Activated effector memory CD4-positive, alpha-beta T cell treated with anti-CD3 and anti-CD28 coated beads, Interleukin-2, amount 50 U/mL, for 16 hours (primary cell): Measurements from ENCODE around the gene ACSM6.
"Not testable (repeated sequence)": the region's sequence is repeated elsewhere in the genome, so short reads cannot be mapped to it uniquely, and the experiment has no call there.

Experiments
- DNase-seq: peaks from one replicate; pipeline ENCODE4 v3.0.0-alpha.2; 2020

The ACSM6 gene

DNA sequence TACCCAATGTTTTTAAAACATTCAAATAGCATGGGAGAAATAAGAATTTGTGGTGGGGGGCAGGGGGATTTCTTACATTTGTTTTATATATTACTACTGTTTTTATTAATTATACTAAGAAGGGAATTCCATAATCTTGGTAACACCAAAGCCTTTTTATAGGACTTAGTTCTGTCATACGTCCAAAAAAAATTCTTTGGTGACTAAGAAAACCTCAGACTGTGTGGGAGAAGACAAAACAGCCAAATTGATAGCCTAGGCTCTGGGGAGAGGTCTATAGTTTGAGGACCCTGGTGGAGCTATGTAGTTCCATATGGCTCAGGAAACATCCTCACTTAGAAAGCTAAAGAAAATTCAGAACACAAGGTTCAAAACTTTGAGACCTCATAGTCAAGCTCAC is 23.4 kb downstream of the ACSM6 start:
- no peak for DNase-seq

DNA sequence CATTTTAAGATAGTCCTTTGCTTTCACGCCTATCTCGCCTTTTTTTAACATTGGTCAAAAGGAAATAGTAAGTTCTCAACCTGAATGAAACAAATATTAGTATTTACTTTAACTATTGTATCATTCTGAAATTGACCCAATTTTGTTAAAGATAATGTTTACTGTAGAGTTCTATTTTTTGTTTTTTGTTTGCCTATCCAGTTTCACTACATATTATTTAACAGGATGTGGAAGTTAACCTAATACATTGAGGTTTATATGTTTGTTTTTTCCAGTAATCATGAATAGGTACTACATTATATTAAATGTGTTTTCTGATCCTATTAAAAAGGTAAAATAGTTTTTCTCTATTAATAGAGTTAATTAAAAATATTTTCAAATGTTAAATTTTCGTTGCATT is 26.5 kb downstream of the ACSM6 start:
- no peak for DNase-seq

DNA sequence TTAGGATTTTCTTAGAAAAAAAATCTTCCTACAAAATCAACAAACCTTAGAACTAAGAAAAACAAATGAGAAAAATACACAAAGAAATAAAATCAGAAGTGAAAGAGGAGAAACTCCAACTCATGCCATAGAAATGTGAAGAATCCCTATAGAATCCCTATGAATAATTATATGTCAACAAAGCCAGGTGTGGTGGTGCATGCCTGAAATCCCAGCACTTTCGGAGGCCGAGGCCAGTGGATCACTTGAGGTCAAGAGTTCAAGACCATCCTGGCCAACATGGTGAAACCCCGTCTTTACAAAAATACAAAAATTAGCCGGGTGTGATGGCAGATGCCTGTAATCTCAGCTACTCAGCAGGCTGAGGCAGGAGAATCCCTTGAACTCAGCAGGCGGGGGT is 27.1 kb downstream of the ACSM6 start:
- no peak for DNase-seq

DNA sequence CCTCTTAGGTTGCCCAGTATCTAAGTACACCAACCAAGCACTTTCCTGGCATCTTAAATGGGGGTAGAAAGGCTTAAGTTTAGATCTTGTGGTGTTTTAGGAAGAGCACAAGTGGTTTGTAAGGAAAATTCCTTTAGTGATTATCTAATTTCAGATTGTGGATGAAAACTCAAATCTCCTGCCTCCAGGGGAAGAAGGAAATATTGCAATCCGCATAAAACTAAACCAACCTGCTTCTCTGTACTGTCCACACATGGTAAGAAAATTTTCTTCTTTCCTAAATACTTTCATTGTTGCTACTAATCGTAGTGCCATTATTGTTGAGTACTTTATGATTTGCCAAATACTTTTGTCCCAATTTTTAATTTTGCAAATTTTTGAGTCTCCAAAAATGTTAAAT is 31.1 kb downstream of the ACSM6 start:
- no peak for DNase-seq

DNA sequence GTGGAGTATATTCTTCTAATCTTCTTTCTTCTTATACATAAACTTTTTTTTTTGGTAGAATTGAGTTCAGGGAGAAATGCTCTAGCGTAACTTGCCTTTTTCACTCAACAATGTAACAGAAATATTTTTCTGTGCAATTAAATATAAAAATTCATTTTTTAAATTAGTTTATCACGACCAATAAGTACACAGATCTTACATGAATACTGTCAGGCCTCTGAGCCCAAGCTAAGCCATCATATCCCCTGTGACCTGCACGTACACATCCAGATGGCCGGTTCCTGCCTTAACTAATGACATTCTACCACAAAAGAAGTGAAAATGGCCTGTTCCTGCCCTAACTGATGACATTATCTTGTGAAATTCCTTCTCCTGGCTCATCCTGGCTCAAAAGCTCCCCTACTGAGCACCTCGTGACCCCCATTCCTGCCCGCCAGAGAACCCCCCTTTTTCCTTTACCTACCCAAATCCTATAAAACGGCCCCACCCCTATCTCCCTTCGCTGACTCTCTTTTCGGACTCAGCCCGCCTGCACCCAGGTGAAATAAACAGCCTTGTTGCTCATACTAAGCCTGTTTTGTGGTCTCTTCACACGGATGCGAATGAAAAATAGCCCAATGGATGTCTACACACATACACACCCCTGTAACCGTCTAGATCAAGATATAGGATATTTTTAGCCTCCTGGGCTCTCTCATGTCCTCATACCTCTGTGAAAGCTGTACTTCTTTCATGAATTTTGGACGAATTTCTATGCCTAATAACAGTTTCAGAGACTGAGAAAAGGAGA is 35.1 kb downstream of the ACSM6 start:
- not testable (repeated sequence) for DNase-seq

DNA sequence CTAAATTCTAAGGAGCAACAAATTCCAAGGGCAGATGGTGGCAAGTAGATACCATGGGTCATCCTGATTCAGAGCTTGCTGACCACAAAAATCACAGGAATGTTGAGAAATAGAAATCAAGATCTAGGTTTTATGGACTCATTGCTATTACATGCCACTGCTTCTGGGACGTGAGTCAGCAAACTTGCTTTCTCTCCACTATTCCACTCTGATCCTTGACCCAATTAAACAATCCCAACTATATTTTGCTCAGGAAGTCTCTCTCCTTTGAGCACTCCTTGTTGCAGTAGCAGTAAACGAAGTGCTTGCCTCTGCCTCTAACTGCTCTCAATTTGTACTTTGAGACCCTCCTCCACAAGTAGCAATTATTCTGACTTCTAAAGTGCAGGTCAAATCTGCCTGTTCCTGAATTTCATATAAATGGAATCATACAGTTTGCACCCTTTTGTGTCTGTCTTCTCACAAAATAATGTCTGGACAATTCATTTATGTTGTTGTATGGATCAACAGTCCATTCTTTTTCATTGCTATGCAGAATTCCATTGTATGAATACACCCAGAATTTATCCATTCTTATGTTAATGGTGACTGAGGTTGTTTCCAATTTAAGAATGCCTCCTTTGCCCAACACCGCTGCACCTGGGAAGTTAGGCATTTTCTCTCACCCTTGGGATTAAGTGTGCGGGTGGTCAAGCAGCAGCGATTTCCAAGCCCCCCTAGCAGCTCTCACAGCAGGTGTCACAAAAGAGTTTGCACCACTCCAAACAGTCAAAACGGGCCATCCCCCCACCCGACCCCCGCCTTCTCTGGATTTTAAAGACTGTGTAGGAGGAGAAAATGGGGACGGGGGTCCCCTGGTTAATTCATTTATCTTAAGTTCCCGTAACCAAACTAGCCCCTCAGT is 35.9 kb downstream of the ACSM6 start:
- DNase-seq: no peak

DNA sequence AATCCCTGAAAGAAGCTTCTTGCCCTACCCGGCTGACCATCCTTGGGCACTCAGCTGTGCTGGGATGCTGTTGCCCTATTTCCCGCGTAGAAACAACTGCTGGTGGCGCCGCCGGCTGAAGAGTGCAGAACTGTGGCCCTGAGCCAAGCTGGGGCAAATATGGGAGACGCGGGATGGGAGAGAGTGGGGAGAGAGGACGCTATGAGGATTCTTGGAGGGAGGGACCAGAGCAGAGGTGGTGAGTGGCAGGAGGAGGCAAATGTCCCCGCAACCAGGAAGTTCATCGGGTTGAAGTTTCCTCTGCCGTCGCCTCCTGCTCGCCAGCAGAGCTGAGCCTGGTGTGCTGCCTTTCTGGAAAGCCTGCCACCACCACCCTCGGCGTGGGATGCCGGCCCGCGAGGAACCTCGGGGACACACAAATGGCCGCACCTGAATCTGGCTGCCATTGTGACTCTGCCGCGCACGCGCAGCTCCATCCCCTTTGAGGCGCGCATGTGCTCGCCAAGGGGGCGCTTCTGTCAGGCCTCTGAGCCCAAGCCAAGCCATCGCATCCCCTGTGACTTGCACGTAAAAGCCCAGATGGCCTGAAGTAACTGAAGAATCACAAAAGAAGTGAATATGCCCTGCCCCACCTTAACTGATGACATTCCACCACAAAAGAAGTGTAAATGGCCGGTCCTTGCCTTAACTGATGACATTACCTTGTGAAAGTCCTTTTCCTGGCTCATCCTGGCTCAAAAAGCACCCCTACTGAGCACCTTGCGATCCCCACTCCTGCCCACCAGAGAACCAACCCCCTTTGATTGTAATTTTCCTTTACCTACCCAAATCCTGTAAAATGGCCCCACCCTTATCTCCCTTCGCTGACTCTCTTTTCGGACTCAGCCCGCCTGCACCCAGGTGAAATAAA is 36.9 kb downstream of the ACSM6 start:
- DNase-seq: peak; percentile 74

DNA sequence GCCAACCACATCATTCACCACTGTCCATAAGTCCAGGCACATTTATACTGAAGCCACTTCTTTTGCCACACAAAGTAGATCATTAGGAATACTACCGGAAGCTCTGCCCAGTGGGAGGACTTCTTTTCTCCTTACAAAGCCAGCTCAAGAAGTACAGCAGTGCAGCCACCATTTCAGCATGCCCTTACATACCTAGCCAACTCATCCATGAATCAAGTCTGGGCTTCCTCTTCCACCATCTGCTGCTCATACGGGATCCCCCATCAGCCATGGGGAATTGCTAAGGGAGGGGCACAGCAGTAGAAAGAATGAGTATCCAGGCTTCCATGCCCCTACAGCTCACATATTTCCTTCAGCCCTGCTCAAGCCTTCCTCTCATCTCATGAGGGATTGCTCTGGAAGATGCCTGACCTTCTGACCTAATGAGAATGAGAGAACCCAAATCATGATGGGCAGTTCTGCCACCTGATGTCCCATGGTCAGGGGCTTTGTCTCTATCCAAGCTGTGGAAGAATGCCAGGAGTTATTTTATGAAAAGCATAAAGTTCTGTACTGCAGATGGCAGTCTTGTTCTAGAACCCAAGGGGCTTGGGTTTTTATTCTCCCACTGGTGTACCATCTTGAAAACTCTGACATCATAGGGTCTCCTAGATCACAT is 39.5 kb downstream of the ACSM6 start:
- no peak for DNase-seq

DNA sequence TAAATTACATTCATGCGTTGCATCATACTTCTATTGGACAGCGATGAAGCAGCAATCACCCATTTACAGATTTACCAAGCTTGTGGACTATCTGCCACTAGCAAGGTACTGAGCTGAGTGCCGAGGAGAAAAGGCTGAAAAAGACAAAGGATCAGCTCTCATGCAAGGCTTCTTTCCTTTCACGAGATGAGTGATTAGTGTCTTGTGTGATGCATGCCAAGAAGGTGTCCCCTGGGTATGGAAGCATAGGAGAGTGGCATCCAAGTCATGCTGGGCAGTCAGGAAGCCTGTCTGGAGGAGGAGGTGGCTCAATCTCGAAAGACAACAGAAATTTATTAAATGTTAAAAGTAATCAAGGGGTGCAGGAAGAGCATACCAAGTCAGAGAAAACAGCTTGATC is 40.9 kb downstream of the ACSM6 start:
- DNase-seq: no peak

DNA sequence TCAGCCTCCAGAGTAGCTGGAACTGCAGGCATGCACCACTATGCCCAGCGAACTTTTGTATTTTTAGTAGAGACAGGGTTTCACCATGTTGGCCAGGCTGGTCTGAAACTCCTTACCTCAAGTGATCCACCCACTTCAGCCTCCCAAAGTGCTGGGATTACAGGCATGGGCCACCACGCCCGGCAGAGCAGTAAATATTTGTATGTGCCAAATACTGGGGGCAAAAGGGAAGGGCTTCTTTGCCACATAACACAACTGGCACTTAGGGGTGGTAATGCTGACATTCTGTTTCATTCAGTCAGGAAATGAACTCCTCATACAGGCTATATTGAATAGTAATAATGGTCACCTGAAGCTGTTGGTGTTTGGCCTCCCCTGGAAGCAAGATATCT is 41.6 kb downstream of the ACSM6 start:
- DNase-seq: no peak

DNA sequence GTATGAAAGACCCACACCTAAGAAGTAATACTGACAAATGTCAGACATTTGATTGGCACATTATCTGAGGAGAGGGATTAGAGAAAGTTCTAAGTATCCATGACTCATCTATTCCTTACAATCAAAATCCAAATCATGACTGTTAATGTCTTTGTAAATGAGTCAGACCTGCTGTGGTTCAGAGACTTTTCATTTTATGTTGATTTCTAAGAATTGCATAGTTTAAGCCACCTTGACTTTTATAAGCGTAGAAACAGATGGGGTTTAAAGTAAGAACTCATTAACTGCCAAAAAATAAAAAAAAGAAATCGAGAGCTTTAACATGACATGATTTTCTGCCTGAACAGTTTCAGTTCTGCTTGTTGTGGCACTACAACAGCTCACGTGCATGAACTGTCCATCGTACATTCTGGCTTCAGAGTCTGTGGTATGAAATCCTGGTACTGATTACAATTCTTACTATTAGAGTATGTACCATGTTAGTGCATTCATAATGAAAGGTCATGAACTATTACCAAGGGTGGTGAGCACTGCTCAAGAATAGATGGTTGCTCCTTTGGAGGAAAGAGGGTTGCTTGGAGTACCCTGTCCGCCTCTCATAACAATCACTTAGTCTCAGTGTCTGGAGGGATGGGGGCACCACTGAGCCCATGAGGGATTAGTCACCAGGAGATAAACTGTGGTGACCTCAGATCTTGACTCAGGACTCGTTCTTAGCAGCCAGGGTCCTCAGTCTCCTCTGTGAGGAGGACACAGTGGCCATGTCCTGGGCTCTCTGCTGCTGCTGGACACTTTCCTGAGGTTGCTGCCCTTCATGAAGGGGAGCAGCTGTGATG is 42.2 kb downstream of the ACSM6 start:
- DNase-seq: no peak

DNA sequence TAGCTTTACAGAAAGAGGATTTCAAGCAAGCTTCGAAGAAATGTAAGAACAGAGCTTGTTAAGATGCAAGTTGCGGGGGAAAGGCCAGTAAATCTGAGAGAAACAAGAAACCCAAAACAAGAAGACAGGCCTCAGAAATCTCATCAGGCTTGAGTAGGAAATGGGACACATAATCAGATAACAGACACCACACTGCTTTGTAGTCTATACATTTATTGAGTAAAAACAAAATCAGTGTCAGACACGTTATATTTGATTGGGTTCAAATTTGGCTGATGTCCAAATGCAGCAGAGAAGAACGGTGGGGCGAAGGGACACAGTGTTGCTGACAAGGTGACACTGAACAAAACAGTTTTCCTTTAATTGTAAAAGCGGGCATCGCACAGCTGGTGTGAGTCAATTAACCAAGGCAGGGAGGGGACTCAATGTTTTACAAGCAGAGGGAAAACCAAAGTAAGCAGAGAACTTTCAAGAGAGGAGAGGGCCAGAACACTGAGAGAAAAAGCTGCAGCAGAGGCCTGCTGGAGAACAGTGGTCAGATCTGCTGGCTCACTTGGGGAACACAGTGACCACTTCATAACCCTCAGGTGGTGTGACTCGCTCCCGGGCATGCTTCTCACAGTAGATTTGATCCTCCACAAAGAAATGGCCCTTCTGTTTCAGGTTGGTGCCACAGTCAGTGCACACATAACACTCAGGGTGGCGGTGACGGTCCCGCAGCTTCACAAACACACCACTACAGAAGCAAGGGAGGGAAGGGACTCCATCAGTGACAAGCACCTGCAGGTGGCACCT is 43.5 kb downstream of the ACSM6 start:
- no peak for DNase-seq

DNA sequence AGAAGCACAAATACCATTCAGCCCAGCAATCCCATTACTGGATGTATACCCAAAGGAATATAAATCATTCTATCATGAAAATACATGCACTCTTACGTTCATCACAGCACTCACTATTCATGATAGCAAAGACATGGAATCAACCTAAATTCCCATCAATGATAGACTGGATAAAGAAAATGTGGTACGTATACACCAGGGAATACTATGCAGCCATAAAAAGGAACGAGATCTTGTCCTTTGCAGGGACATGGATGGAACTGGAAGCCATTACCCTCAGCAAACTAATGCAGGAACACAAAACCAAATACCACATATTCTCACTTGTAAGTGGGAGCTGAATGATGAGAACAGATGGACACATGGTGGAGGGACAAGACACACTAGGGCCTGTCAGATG is 46.1 kb downstream of the ACSM6 start:
- not testable (repeated sequence) for DNase-seq

DNA sequence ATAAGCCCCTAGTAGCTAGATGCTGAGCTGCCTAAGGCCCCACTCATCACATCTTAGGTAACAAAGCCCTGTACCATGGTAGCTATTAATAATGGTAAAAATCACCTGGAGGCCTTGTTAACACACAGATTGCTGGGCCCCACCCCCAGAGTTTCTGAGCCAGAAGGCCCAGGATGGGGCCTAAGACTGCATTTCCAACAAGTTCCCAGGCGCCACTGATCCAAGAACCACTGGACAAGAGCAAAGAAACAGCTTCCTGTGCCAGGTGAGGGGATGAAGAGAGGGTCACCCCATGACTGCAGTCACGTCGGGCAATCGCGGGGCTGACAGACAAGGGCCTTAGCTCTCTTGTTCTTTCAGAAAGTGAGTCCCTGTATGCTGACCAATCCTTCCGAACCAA is 46.8 kb downstream of the ACSM6 start:
- peak; percentile 34 for DNase-seq

DNA sequence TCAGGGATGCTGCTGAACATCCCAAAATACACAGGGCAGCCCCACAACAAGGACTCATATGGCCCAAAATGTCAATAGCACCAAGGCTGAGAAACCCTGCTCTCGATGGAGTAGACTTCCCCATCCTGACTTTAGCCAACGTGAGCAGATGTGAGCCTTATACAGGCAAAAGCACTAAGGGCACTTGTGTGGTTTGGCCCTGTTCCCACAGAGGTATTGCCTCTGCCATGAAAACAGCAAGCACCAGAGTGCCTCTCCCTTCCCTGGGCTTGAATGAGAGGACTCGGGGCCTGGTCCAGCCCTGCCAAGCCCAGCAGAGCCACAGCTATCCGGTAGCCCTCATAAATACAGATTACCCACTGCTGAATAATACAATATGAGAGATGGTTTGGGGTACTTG is 47.5 kb downstream of the ACSM6 start:
- peak; percentile 19 for DNase-seq

DNA sequence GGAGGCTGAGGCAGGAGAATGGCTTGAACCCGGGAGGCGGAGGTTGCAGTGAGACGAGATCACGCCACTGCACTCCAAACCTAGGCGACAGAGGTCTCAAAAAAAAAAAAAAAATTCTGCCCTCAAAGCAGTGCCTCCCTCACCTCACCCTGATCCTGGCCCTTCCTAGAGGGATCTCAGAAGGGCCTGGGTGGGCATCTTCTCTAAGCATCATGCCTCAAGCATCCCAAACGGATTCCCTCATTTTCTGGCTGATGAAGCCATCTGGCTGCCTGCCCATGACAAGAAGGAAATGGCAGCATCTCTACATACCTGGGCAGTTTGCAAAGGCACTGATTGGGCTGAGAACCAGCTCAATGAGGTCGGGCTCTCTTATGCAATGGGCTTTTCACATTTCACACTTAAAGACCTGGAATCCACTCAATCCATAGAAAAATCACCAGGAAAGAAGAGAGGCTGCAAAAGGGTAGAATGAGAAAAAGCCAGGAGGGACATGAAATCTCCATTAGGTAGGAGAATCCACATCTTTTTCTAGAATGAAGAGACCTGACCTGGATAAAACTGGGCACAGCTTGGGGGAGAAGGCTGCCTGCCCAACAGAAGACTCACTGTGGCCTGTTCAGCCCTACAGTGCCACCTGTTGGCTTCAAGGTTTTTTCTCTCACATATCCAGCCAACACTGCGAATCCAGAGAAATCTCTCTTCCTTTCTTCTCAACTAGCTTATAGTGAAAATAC is 48.7 kb downstream of the ACSM6 start:
- peak; percentile 55 for DNase-seq

DNA sequence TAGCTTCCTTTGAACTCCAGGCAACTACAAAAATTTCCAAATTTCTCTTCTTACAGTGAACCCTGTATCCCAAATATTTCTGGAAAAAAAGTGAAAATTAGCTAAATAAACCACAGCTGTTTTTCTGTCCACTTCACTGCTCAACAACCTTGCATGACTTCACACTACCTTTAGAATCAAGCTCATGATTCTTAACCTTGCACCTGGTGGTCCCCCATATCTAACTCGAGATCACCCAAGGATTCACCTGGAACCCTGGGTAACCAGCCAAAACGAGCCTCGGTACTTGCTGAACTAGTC is 49.2 kb downstream of the ACSM6 start:
- DNase-seq: no peak

DNA sequence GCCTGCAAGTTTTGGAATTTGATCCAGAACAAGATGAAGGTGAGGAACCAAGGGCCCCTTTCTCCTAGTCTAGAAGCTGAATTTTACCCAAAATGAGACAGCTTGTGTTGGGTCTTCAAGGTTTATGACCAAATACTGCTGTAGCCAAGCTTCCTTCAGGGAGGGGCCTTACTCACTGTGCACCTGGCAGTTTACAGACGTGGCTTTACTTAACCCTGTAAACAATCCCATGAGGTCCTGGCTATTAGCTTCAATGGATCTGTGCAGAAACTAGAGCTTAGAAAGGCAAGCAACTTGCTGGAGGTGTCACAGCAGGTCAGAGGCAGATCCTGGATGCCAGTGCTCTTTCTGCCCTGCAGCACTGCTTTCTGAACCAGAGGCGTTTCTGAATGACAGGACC is 50.1 kb downstream of the ACSM6 start:
- no peak for DNase-seq

DNA sequence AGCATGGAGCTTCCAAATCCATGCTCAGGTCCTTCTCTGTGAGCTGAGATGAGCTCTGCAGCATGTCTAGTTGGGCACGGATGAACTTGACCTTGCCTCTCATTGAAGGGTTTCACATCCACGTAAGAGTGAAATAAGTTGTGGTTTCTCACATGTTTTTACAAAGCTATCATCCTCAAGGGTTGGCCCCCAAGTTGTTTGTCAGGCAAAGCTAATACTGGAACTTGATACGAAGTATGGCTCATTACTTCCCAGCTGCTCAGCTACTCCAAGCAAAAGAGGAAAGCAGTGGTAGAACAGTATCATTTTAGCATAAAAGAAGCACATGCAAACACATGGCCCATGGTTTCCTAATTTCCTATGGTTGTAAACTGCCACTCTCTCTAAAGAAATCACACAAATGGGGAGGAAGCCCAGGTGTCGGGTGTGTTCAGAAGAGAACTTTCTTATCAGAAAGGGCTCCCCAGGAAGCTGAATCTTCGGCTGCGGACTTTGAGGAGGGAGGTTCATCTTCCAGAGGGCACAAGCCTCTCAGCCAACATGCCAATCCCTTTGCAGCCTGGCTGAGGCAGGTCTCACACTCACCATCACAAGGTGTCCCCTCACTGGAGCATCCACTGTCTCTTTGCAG is 51.5 kb downstream of the ACSM6 start:
- peak; percentile 30 for DNase-seq

DNA sequence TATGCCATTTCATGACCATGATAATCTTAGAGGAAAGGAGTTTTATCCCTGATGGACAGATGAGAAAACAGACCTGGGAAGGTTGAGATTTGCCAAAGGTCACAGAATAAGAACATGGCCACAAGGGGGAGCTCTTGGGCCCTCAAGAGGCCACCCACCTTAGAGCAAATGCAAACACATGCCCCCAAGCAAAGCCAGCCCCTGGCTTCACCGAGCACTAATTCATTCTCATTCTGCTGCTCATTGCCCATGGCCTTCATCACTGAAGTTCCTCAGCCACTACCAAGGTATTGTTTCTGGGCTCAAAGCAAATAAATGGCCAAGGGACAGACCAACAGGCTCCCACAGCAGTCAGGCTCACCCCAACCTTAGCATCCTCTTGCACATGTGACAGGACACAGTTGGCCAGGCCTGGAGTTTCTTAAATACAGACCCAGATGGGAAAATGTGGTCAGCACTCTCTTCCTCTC is 52.6 kb downstream of the ACSM6 start:
- peak; percentile 77 for DNase-seq
